Endothelial cell of umbilical vein (primary cell): ENCODE data around the gene ARFGEF3. TPM values are rescaled to one million over a fixed set of nuclear protein-coding genes. Genes with fewer than 3 reads are reported as not detected.

ENCODE experiments used
- BruUV-seq: library from RNA; stranded (reverse); fragments of 400-500 nt; replicated peaks from 2 replicates; lab custom pipeline; 2021; lab: Mats Ljungman, UMichigan
- CTCF ChIA-PET: fragments of 300-600, 350-600 bp; sonication (Branson Sonifier 250); formaldehyde crosslinking; loops from one replicate; lab custom pipeline; 2021; ENCODE audit warnings: antibody characterized with exemption, inconsistent platforms; lab: Charles Lee
- POLR2A ChIA-PET: fragments of 300-600, 350-600 bp; sonication (Branson Sonifier 250); formaldehyde crosslinking; loops from one replicate; lab custom pipeline; 2021; ENCODE audit warnings: antibody characterized with exemption, inconsistent platforms; lab: Charles Lee
- DNase-seq: peaks from one replicate; pipeline ENCODE4 v3.0.0-alpha.2; 2011; ENCODE audit warnings: low read depth, low spot score
- FAIRE-seq: peaks from 2 replicates; lab custom pipeline; 2011; peaks lifted over from hg19 to GRCh38; lab: Jason Lieb, UNC
- H2AFZ ChIP-seq: 2 replicates; pipeline ENCODE4 v1.6.0; 2012; ENCODE audit warnings: low read depth, low read length, control low read depth, inconsistent platforms
- H3K27ac ChIP-seq: 2 replicates; pipeline ENCODE4 v1.5.1; 2011; ENCODE audit warnings: low read depth, mild to moderate bottlenecking, control low read depth, low read length, moderate library complexity; ENCODE audit not compliant: insufficient read depth
- H3K27me3 ChIP-seq, 2 experiments: 2 replicates each; pipeline versions ENCODE4 v1.6.0 to v1.6.1; 2011; ENCODE audit warnings: low read length in 2 of 2, mixed read lengths in 1 of 2; ENCODE audit not compliant: control insufficient read depth in 2 of 2, insufficient read depth in 2 of 2
- H3K36me3 ChIP-seq, 2 experiments: 2 replicates in 1 of 2; 3 replicates in 1 of 2; pipeline ENCODE4 v1.5.1; 2011; ENCODE audit warnings: low read length in 2 of 2, mild to moderate bottlenecking in 1 of 2, moderate library complexity in 1 of 2; ENCODE audit not compliant: control insufficient read depth in 2 of 2, insufficient read depth in 2 of 2; ENCODE audit errors: extremely low read depth in 1 of 2
- H3K4me1 ChIP-seq: 3 replicates; pipeline ENCODE4 v1.5.1; 2011; ENCODE audit warnings: mild to moderate bottlenecking, low read length; ENCODE audit not compliant: control insufficient read depth, insufficient read depth; ENCODE audit errors: extremely low read depth
- H3K4me2 ChIP-seq: 2 replicates; pipeline ENCODE4 v1.6.1; 2011; ENCODE audit warnings: low read length, control low read depth, mixed read lengths; ENCODE audit not compliant: insufficient read depth
- H3K4me3 ChIP-seq, 3 experiments: fragments of 200-600 bp in 1 of 3; sonication (generic), shearing (Covaris generic) in 1 of 3; replicated peaks in 1 of 3; 2 replicates each; pipeline ENCODE4 v1.5.1; 2011 to 2016; ENCODE audit warnings: control low read depth in 3 of 3, low read length in 3 of 3, mild to moderate bottlenecking in 2 of 3, inconsistent platforms in 1 of 3, low read depth in 1 of 3, moderate library complexity in 1 of 3; ENCODE audit not compliant: insufficient read depth in 1 of 3
- H3K79me2 ChIP-seq: 2 replicates; pipeline ENCODE4 v1.6.0; 2012; ENCODE audit warnings: low read length, inconsistent platforms; ENCODE audit not compliant: control insufficient read depth, insufficient read depth
- H3K9ac ChIP-seq: replicated peaks from 2 replicates; pipeline ENCODE3; 2011; ENCODE audit warnings: low read length, control low read depth; ENCODE audit not compliant: insufficient read depth; ENCODE audit errors: extremely low read depth
- H3K9me1 ChIP-seq: replicated peaks from 3 replicates; pipeline ENCODE4 v1.6.0; 2011; ENCODE audit warnings: mild to moderate bottlenecking, low read length; ENCODE audit not compliant: control insufficient read depth, insufficient read depth; ENCODE audit errors: extremely low read depth
- H3K9me3 ChIP-seq: replicated peaks from 2 replicates; pipeline ENCODE4 v1.5.1; 2012; ENCODE audit warnings: low read length, inconsistent platforms; ENCODE audit not compliant: control insufficient read depth, insufficient read depth
- H4K20me1 ChIP-seq: replicated peaks from 2 replicates; pipeline ENCODE3; 2011; ENCODE audit warnings: mild to moderate bottlenecking, low read length; ENCODE audit not compliant: control insufficient read depth, insufficient read depth; ENCODE audit errors: extremely low read depth
- EZH2 ChIP-seq: IDR thresholded peaks from 2 replicates; pipeline ENCODE4 v1.6.1; 2012; ENCODE audit warnings: borderline replicate concordance, low read depth, mild to moderate bottlenecking, moderate library complexity, low read length, inconsistent platforms; ENCODE audit not compliant: severe bottlenecking
- FOS ChIP-seq: IDR thresholded peaks from 2 replicates; pipeline ENCODE4 v1.6.1; 2011; ENCODE audit warnings: mild to moderate bottlenecking, low read length, moderate library complexity, borderline replicate concordance; ENCODE audit not compliant: insufficient read depth
- GATA2 ChIP-seq: IDR thresholded peaks from 2 replicates; pipeline ENCODE4 v1.7.0; 2011; ENCODE audit warnings: low read depth, mild to moderate bottlenecking, moderate library complexity, mixed read lengths, low read length; ENCODE audit not compliant: insufficient read length, insufficient read depth
- JUN ChIP-seq: IDR thresholded peaks from 2 replicates; pipeline ENCODE4 v1.6.1; 2011; ENCODE audit warnings: borderline replicate concordance, low read depth; ENCODE audit not compliant: insufficient read length, insufficient read depth
- MAX ChIP-seq: IDR thresholded peaks from 2 replicates; pipeline ENCODE4 v1.6.1; 2011; ENCODE audit not compliant: insufficient read depth, insufficient read length
- MYC ChIP-seq: IDR thresholded peaks from one replicate; pipeline ENCODE4 v1.6.1; 2011; ENCODE audit warnings: mild to moderate bottlenecking, low read depth, low read length
- POLR2A ChIP-seq: IDR thresholded peaks from 2 replicates; pipeline ENCODE4 v1.6.1; 2012; ENCODE audit warnings: low read depth, mild to moderate bottlenecking, control low read depth, low read length
- POLR2AphosphoS5 ChIP-seq: IDR thresholded peaks from 2 replicates; pipeline ENCODE4 v1.6.1; 2012; ENCODE audit warnings: low read depth, mild to moderate bottlenecking, control low read depth, low read length, moderate library complexity; ENCODE audit not compliant: insufficient read depth
- dilution Hi-C: fragments of 300-500 bp; cut with MboI; formaldehyde crosslinking; loops from one replicate; pipeline ENCODE4 v1.15.0; 2019; ENCODE audit warnings: low sequenced_read_pairs; ENCODE audit not compliant: extremely low pct_ligation_motif_present
- intact Hi-C: fragments of 100-400 bp; cut with micrococcal nuclease; formaldehyde crosslinking; loops from one replicate; pipeline ENCODE4 v1.10.0; 2022
- polyA plus RNA-seq, 4 experiments: library from polyadenylated mRNA; depleted of rRNA in 3 of 4; stranded (reverse) in 3 of 4; unstranded in 1 of 4; fragments of >200 nt; gene quantifications; 2 replicates each; pipeline versions ENCODE4 v1.2.1 to v1.2.3, GENCODE V29; 2011 to 2012; ENCODE audit warnings: missing spikeins in 1 of 4
- total RNA-seq: library from RNA; stranded (reverse); gene quantifications from 2 replicates; pipeline ENCODE4 v1.2.3, GENCODE V29; 2021
- TF ChIP-seq, protein P1 (sequence below), 2 donors: IDR thresholded peaks; 1 replicate in 1 of 2; 2 replicates in 1 of 2; pipeline ENCODE4 v1.5.1; 2011; ENCODE audit warnings: low read length in 2 of 2, mild to moderate bottlenecking in 2 of 2, moderate library complexity in 2 of 2, control low read depth in 1 of 2, inconsistent platforms in 1 of 2, low read depth in 1 of 2; ENCODE audit not compliant: insufficient read depth in 1 of 2; ENCODE audit errors: extremely low read depth in 1 of 2

ARFGEF3 gene
- total and polyA plus RNA-seq, 2 donors (not counting 3 experiments of a cell fraction or from before 2014, with no cell fraction given) = 1.3 to 7.3 TPM

DNA sequence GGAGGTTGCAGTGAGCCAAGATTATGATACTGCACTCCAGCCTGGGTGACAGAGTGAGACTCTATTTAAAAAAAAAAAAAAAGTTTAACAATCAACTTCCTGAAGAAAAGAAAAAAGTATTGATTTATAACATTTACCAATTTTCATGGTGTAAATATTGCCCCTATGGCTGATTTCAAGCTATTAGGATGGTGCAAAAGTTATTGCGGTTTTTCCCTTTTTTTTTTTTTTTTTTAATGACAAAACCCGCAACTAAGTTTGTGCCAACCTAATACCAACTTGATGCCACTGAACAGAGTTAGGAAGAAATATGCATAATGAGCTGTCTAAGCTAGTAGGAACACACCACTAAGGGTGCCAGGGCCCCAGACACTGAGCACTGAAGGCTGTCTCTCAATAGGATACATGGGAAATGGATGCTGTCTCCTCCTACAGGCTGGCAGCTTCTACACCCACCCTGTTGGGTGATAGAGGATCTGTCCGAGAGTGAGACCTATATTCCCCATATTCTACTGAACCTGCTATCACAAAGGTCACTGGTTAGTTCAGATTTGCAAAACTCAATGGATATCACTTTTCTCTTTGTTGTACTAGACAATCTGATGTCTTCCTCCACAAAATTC is 48.0 kb upstream of the ARFGEF3 start:
- intact Hi-C loops = no loop called here
- POLR2A ChIA-PET = no interaction called here

More for the DNA sequence above, 48.0 kb upstream of the ARFGEF3 start:
- Histone ChIP-seq H3K9ac (no peak overlapping the region), H2AFZ (no peak overlapping the region), H3K4me2 (no peak overlapping the region), H3K4me1 (peaks cover 4% of the 10 kb centered on the region), H3K27ac (no peak overlapping the region), H3K27me3 (peaks cover 5 to 8% of the 10 kb centered on the region in 2 experiments), H3K9me3 (no peaks in the 10 kb centered on the region), H3K36me3 (no peaks in the 10 kb centered on the region), H4K20me1 (no peaks in the 10 kb centered on the region), H3K4me3 (no peak overlapping the region), H3K9me1 (no peaks in the 10 kb centered on the region), H3K79me2 (no peaks in the 10 kb centered on the region)
- no peak for TF ChIP-seq FOS
- no peak for TF ChIP-seq GATA2
- no peak for TF ChIP-seq MYC
- TF ChIP-seq EZH2 = no peak
- no peak for TF ChIP-seq MAX
- TF ChIP-seq, protein P1, sequence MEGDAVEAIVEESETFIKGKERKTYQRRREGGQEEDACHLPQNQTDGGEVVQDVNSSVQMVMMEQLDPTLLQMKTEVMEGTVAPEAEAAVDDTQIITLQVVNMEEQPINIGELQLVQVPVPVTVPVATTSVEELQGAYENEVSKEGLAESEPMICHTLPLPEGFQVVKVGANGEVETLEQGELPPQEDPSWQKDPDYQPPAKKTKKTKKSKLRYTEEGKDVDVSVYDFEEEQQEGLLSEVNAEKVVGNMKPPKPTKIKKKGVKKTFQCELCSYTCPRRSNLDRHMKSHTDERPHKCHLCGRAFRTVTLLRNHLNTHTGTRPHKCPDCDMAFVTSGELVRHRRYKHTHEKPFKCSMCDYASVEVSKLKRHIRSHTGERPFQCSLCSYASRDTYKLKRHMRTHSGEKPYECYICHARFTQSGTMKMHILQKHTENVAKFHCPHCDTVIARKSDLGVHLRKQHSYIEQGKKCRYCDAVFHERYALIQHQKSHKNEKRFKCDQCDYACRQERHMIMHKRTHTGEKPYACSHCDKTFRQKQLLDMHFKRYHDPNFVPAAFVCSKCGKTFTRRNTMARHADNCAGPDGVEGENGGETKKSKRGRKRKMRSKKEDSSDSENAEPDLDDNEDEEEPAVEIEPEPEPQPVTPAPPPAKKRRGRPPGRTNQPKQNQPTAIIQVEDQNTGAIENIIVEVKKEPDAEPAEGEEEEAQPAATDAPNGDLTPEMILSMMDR (IDR thresholded peaks at IDR 0.05; ENCODE audit: extremely low read depth in 1 of 2, insufficient read depth in 1 of 2, low read depth in 1 of 2, low read length in 2 of 2) = no peak
- no peak for TF ChIP-seq POLR2A
- no peak for TF ChIP-seq POLR2AphosphoS5
- TF ChIP-seq JUN = no peak
- CTCF ChIA-PET = interaction anchor here (0.6 kb wide), 1 partner anchor 174 kb away, joined by 3 read pairs; no protein-coding TSS in a partner anchor
- DNase-seq (no peak), FAIRE-seq (no peak)
- dilution Hi-C loops = no loop called here
- BruUV-seq = no TSS peak
